Daoy (cell line): ENCODE results near the gene NCKIPSD. TPM values are rescaled to one million over a fixed set of nuclear protein-coding genes. Genes with fewer than 3 reads are reported as not detected.
"Not testable (repeated sequence)": the region's sequence is repeated elsewhere in the genome, so short reads cannot be mapped to it uniquely, and the experiment has no call there.

Experiments used
- DNase-seq: peaks from one replicate; pipeline ENCODE4 v3.0.0-alpha.2; 2015; ENCODE audit warnings: low read depth
- total RNA-seq: library from RNA; depleted of rRNA; stranded (reverse); fragments of >200 nt; shearing (Covaris generic); gene quantifications from 2 replicates; pipeline ENCODE4 v1.2.3, GENCODE V29; 2014; rRNA removed

NCKIPSD gene
- total RNA-seq: 9.5 and 11.2 TPM in 2 replicates

GRCh38 chr3:48685603-48686511 is at the start of gene NCKIPSD:
Gene NCKIPSD (minus strand): TSS chr3:48685915. CDS start chr3:48685807, 108 bp downstream.
- DNase-seq: peak; percentile 87

- DNase-seq: not testable (repeated sequence)
Observed at GRCh38 chr3:48735075-48735767, 49.5 kb upstream of the NCKIPSD start.

GRCh38 chr3:48734541-48734940 is 48.8 kb upstream of the NCKIPSD start:
- DNase-seq: not testable (repeated sequence)

DNA sequence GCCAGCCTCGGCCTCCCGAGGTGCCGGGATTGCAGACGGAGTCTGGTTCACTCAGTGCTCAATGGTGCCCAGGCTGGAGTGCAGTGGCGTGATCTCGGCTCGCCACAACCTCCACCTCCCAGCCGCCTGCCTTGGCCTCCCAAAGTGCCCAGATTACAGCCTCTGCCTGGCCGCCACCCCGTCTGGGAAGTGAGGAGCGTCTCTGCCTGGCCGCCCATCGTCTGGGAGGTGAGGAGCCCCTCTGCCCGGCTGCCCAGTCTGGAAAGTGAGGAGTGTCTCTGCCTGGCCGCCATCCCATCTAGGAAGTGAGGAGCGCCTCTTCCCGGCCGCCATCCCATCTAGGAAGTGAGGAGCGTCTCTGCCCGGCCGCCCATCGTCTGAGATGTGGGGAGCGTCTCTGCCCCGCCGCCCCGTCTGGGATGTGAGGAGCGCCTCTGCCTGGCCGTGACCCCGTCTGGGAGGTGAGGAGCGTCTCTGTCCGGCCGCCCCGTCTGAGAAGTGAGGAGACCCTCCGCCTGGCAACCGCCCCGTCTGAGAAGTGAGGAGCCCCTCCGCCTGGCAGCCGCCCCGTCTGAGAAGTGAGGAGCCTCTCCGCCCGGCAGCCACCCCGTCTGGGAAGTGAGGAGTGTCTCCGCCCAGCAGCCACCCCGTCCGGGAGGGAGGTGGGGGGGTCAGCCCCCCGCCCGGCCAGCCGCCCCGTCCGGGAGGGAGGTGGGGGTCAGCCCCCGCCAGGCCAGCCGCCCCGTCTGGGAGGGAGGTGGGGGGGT is 48.2 kb upstream of the NCKIPSD start:
- DNase-seq: not testable (repeated sequence)

GRCh38 chr3:48727511-48727910 is 41.8 kb upstream of the NCKIPSD start:
- DNase-seq: no peak

DNA sequence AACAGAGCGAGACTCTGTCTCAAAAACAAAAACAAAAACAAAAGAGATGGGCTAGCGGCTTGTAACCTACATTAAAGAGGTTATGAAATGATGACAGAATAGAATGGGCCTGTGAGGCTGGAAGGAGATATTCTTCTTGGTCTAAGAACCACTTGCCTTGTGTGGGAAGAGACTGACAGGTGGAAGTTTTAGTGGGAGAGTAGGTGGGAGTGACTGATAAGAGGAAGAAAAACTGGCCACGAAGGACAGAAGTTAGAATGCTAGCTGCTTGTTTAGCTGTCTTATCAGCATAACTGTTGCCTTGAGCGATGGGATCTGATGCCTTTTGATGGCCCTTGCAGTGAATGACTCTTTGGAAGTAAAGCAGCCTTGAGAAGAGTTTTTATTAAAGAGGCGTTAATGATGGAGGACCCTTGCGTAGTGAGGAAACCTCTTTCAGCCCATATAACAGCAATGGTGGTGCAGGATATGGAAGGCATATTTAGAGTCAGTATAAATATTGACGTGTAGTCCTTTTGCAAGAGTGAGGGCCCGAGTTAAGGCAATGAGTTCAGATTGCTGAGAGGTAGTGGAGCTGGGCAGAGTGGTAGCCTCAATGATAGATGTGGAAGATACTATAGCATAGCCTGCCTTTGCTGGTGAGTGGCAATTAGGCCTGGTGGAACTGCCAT is 39.6 kb upstream of the NCKIPSD start:
- DNase-seq: not testable (repeated sequence)

DNA sequence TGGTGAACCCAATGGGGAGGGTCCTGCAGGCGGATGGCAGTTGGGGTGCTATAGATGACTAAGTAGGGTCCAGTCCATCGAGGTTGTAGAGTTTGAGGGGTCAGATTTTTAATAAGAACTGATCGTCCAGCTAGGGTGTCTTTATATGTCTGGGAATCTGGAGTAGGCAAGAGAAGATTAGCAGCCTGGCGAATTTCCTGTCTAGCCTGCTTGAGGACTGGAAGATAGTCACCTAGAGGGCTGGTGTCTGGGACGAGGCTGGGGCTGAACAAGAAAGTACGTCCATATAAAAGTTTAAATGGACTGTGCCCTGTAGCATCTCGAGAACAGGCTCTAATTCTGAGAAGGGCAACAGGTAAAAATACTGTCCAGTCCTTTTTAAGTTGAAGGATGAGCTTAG is 38.0 kb upstream of the NCKIPSD start:
- no peak for DNase-seq

- not testable (repeated sequence) for DNase-seq
Observed at GRCh38 chr3:48723293-48723692, 37.6 kb upstream of the NCKIPSD start.

- DNase-seq: peak; percentile 98
Observed at GRCh38 chr3:48716982-48717746, 31.4 kb upstream of the NCKIPSD start, which contains the start of gene IP6K2. Gene IP6K2 (minus strand): TSS chr3:48717221. CDS start chr3:48695291, 21,930 bp downstream.

GRCh38 chr3:48716508-48716981 is 30.8 kb upstream of the NCKIPSD start:
- no peak for DNase-seq

DNA sequence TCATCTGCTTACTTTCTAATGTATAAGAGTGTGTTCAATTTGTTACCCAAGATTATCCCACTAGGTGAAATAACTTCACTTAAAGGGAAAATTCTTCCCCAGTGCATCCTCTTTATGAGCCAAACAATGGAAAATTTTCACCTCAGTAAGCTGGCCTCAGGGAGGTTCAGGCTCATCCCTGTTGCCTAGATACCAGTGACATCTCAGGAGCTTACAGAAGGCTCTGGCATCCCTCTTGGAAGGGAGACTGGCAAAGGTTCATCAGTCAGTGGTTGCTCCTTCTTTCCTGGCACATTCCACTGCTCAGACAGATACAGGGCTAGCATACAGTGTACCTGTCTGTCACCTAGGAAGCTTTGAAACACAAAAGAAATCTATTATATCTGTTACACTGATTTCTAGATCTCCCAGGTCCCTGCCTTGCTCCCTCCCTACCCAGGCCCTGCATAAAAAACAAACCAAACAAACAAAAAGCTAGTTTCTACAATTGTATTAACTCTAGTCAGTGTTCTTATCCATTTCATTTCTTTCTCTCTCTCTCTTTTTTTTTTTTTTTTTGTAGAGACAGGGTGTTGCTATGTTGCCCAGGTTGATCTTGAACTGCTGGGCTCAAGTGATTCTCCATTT is 29.6 kb upstream of the NCKIPSD start:
- no peak for DNase-seq

- DNase-seq: no peak
Observed at GRCh38 chr3:48711727-48712126, 26.0 kb upstream of the NCKIPSD start.

DNA sequence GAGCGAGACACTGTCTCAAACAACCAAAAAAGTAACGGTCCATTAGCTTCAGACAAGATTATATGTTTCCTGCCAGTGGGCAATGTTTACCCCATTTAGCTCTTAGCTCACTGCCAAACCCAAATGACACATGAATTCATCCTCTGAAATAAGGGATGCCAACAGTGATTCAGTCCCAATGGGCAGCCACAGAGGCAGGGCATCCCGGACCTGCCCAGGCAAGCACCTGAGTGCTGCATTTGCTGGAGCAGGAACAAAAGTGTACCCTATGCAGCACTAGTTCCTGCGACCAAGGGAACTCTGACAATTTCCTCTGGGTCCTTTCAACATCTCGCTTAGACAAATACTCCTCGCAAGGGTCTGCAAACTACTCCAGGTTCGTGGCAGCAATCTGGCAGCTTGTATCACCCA is 23.3 kb upstream of the NCKIPSD start:
- DNase-seq: peak; percentile 20

DNA sequence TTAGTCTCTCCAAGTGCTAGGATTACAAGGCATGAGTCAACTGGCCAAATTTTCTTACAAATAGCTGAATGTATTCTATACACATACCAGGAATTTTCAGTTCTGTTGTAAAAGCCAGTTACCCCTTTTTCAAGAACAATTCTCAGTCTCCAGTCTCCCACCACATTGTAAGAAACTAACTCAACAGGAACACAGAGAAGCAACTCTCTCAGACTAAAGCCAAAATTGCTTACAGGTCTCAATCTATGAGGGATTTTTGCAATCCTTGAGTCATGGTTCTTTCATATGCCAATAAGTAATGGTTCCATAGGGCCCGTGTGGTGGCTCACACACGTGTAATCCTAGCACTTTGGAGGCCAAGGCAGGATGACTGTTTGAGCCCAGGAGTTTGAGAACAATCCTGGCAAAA is 22.8 kb upstream of the NCKIPSD start:
- DNase-seq: no peak

GRCh38 chr3:48707157-48707556 is 21.4 kb upstream of the NCKIPSD start:
- DNase-seq: no peak

DNA sequence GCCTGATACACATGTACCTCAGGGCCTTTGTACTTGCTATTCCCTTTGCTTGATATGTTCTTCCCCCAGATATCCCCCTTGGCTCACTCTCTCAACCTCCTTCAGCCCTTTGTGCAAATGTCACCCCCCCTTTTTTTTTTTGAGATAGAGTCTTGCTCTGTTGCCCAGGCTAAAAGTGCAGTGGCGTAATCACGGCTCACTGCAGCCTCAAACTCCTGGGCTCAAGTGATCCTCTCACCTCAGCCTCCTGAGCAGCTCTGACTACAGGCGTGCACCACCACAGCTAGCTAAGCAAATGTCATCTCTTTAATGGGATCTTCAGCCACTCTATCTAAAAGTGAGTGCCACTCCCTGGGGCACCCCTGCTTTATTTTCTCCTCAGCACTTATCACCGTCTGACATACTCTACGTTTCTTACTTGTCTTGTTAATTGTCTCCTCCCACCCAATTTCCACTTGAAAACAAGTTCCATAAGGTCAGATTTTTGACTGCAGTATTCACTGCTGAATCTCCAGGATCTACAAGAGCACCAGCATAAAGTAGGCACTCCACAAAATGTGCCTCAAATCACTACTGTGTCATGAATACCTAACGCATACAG is 16.7 kb upstream of the NCKIPSD start:
- no peak for DNase-seq

- no peak for DNase-seq
Observed at GRCh38 chr3:48700731-48701405, 15.2 kb upstream of the NCKIPSD start.

DNA sequence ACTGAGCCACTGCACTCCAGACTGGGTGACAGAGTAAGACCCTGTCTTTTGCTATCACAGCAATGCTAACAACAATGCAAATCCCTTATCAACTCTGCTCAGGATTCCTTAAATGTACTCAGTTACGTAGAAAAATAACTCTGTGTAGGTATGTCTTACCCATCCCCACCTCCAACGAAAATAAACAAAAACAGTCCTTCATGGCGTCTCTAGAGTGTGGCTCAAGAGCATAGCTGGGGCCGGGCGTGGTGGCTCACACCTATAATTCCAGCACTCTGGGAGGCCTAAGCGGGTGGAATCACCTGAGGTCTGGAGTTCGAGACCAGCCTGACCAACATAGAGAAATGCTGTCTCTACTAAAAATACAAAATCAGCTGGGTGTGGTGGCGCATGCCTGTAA is 13.2 kb upstream of the NCKIPSD start:
- no peak for DNase-seq

GRCh38 chr3:48697952-48698351 is 12.2 kb upstream of the NCKIPSD start:
- no peak for DNase-seq
